Smooth muscle cell (in vitro differentiated cells): ENCODE measurements around the gene DLGAP4. TPM values are rescaled to one million over a fixed set of nuclear protein-coding genes. Genes with fewer than 3 reads are reported as not detected.
A peak's percentile ranks its signal among the peaks of the same experiment; 100 is the strongest.

Experiments used
- DNase-seq: peaks from one replicate; lab custom pipeline; 2025; ENCODE audit not compliant: unreplicated experiment; lab: John Stamatoyannopoulos, UW
- H2AFZ ChIP-seq: fragments of 200-600 bp; sonication (generic); 2 replicates; pipeline ENCODE4 v1.6.0; 2016; ENCODE audit warnings: antibody characterized with exemption, low read depth, mild to moderate bottlenecking
- H3F3A ChIP-seq: fragments of 200-600 bp; sonication (generic); 2 replicates; pipeline ENCODE4 v1.6.0; 2017; ENCODE audit warnings: antibody characterized with exemption, low read depth
- H3K27ac ChIP-seq: fragments of 200-600 bp; sonication (generic); 2 replicates; pipeline ENCODE4 v1.5.1; 2016; ENCODE audit warnings: low read depth, mild to moderate bottlenecking
- H3K27me3 ChIP-seq: fragments of 200-600 bp; sonication (generic); 2 replicates; pipeline ENCODE4 v1.6.1; 2016; ENCODE audit warnings: low read depth, mild to moderate bottlenecking
- H3K36me3 ChIP-seq: fragments of 200-600 bp; sonication (generic); 2 replicates; pipeline ENCODE4 v1.5.1; 2016; ENCODE audit warnings: low read depth
- H3K4me1 ChIP-seq: fragments of 200-600 bp; sonication (generic); 2 replicates; pipeline ENCODE4 v1.5.1; 2016; ENCODE audit warnings: low read depth
- H3K4me2 ChIP-seq: fragments of 200-600 bp; sonication (generic); 2 replicates; pipeline ENCODE4 v1.6.0; 2016; ENCODE audit warnings: mild to moderate bottlenecking
- H3K4me3 ChIP-seq: fragments of 200-600 bp; sonication (generic); 2 replicates; pipeline ENCODE4 v1.5.1; 2016; ENCODE audit warnings: mild to moderate bottlenecking
- H3K79me2 ChIP-seq: fragments of 200-600 bp; sonication (generic); 2 replicates; pipeline ENCODE4 v1.6.0; 2016; ENCODE audit warnings: low read depth, mild to moderate bottlenecking
- H3K9ac ChIP-seq: fragments of 200-600 bp; sonication (generic); 2 replicates; pipeline ENCODE4 v1.6.0; 2016; ENCODE audit warnings: low read depth
- H3K9me3 ChIP-seq: fragments of 200-600 bp; sonication (generic); replicated peaks from 2 replicates; pipeline ENCODE4 v1.5.1; 2016; ENCODE audit warnings: low read depth
- H4K20me1 ChIP-seq: fragments of 200-600 bp; sonication (generic); 2 replicates; pipeline ENCODE4 v1.6.0; 2016; ENCODE audit warnings: low read depth
- WGBS: methylation state at CpG from one replicate; pipeline ENCODE4 v1.1.7; 2016; ENCODE audit warnings: low lambda C conversion rate; 5-methylcytosine and 5-hydroxymethylcytosine counted together
- polyA plus RNA-seq: library from polyadenylated mRNA; unstranded; fragments of >200 nt; fragmentation: Nextera tagmentation; extraction: Ambion mirVana; gene quantifications from 2 replicates; pipeline ENCODE4 v1.2.1, GENCODE V29; 2016
- total RNA-seq: library from RNA; depleted of rRNA; stranded (reverse); fragments of >200 nt; gene quantifications from 2 replicates; pipeline ENCODE4 v1.2.3, GENCODE V29; 2014
- TF ChIP-seq, protein P1 (sequence below): fragments of 200-600 bp; sonication (generic); IDR thresholded peaks from 2 replicates; pipeline ENCODE4 v1.5.1; 2017; ENCODE audit warnings: borderline replicate concordance, mild to moderate bottlenecking, antibody characterized with exemption; ENCODE audit not compliant: insufficient read depth, poor library complexity, severe bottlenecking

Gene DLGAP4
- total and polyA plus RNA-seq, 2 experiments from 2014 or later, result 86.8 to 102 TPM

DNA sequence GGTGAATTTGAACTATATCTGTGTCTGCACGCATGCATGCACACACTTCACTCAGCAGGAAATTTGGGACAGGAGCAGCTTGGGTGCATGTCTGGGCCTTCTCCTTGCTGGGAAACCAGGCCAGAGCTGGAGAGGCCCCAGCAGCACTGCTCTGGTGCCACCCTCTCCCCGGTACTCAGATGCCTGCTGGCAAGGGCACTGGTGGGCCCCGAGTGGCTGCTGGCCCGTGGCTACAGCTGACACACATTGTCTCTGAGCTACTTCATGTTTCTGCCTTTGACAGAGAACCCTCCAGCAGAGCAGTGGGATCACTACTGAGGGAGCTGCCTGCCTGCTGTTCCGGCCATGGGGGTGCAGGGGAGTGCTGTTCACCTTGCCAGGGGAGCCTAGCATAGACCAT, 37.5 kb downstream of the DLGAP4 start:
- Histone ChIP-seq H3K4me3 (no peak overlapping the region), H4K20me1 (no peaks in the 10 kb centered on the region), H3K9ac (no peak overlapping the region), H3K36me3 (no peaks in the 10 kb centered on the region), H3K27me3 (no peaks in the 10 kb centered on the region), H2AFZ (no peak overlapping the region), H3K4me2 (no peak overlapping the region), H3K9me3 (no peaks in the 10 kb centered on the region), H3K79me2 (no peaks in the 10 kb centered on the region), H3K4me1 (no peaks in the 10 kb centered on the region), H3F3A (no peaks in the 10 kb centered on the region), H3K27ac (no peak overlapping the region)
- no peak for DNase-seq
- 90% methylated on average over 5 of the region's 5 CpGs for WGBS
- TF ChIP-seq, protein P1, sequence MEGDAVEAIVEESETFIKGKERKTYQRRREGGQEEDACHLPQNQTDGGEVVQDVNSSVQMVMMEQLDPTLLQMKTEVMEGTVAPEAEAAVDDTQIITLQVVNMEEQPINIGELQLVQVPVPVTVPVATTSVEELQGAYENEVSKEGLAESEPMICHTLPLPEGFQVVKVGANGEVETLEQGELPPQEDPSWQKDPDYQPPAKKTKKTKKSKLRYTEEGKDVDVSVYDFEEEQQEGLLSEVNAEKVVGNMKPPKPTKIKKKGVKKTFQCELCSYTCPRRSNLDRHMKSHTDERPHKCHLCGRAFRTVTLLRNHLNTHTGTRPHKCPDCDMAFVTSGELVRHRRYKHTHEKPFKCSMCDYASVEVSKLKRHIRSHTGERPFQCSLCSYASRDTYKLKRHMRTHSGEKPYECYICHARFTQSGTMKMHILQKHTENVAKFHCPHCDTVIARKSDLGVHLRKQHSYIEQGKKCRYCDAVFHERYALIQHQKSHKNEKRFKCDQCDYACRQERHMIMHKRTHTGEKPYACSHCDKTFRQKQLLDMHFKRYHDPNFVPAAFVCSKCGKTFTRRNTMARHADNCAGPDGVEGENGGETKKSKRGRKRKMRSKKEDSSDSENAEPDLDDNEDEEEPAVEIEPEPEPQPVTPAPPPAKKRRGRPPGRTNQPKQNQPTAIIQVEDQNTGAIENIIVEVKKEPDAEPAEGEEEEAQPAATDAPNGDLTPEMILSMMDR, result no peak

DNA sequence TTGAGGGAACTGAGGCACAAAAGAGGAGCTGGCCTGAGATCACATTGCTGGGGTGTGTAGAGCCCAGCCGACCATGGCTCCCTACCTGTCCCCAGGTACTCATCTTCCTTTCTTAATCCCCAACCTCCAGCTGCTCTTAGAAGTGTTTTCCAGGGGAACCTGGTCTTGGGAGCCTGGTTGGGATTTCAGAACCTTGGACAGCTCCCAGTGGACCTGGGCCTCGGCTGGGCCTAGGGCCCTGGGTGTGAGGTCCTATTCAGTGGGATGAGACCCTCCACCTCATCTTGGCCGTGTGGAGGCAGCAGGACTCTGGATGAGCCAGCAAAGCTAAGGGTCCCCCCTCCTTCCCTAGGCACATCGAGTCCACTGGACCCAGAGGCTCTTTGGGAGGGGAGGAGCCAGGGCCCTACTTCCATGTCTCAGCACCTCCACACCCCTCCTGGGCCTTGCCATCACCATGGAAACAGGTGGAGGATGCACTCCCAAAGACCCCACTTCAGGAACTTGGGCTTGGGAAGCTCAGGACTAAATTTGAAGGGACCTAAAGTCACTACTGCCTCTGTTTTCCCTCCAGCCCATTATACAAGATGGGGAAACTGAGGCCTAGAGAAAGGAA, 38.5 kb downstream of the DLGAP4 start:
- Histone ChIP-seq H3K27ac (no peak overlapping the region), H3K9me3 (no peaks in the 10 kb centered on the region), H2AFZ (no peak overlapping the region), H4K20me1 (no peaks in the 10 kb centered on the region), H3K4me1 (no peaks in the 10 kb centered on the region), H3F3A (no peaks in the 10 kb centered on the region), H3K27me3 (no peaks in the 10 kb centered on the region), H3K36me3 (no peaks in the 10 kb centered on the region), H3K4me2 (no peak overlapping the region), H3K9ac (no peak overlapping the region), H3K4me3 (no peak overlapping the region), H3K79me2 (no peaks in the 10 kb centered on the region)
- TF ChIP-seq, protein P1, result no peak
- 39% methylated on average over 4 of the region's 4 CpGs for WGBS
- DNase-seq, result peak; percentile 22

DNA sequence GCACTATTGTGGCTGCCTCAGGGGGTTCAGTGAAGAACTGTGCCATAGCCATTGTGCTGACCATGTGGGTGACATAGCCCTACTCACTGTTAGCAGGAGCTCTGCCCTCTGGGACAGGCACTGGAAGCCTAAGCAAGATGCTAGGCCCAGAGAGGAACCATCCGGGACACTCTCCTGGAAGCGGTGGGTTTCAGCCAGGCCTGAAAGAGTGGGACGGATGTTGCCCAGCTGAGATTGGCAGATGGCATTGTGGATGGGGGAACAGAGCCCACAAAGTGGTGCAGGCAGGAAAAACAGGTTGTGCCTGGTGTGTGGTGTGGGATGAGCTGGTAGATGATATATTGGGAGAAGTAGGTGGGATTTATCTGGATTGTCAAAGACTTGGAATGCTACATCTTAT, 40.1 kb downstream of the DLGAP4 start:
- DNase-seq, result no peak
- H3K27me3 ChIP-seq, result no peaks in the 10 kb centered on the region
- no peaks in the 10 kb centered on the region for H3F3A ChIP-seq
- no peaks in the 10 kb centered on the region for H3K79me2 ChIP-seq
- 97% methylated on average over 3 of the region's 3 CpGs for WGBS
- H3K9ac ChIP-seq, result no peak overlapping the region
- TF ChIP-seq, protein P1, result no peak
- no peak overlapping the region for H3K4me3 ChIP-seq
- H4K20me1 ChIP-seq, result no peaks in the 10 kb centered on the region
- H2AFZ ChIP-seq, result no peak overlapping the region
- no peaks in the 10 kb centered on the region for H3K36me3 ChIP-seq
- no peak overlapping the region for H3K27ac ChIP-seq
- H3K4me2 ChIP-seq, result no peak overlapping the region
- no peaks in the 10 kb centered on the region for H3K9me3 ChIP-seq
- H3K4me1 ChIP-seq, result no peaks in the 10 kb centered on the region
